ENCODE results near the gene PTGDR. TPM values are rescaled to one million over a fixed set of nuclear protein-coding genes. Genes with fewer than 3 reads are reported as not detected.

Gene PTGDR
- total RNA-seq, 1 experiment from 2014 or later = not detected

DNA sequence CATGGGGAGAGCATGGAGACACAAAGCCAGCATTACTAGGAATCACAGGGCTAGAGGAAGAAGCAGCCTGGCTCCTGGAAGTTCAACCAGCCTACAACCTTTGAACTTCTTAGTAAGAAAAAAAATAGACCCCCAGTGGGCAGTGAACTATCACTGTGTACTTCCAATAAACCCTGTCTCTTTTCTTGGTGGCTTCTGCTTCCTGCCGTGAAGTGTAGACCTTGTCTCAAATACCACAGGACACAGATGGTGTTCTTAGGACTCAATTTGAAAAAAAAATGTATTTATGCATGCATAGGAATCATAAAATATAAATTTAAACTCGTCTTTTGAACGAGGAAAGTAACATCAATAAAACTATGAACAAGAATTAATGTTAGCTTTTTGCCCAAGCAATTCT is 43.0 kb downstream of the PTGDR start:
- Histone ChIP-seq H3F3A (ENCODE audit: low read length, unreplicated experiment) (no peaks in the 10 kb centered on the region), H3K4me1 (ENCODE audit: insufficient read depth, low read length) (peaks cover 10% of the 10 kb centered on the region), H2AFZ (ENCODE audit: low read length) (no peak overlapping the region), H3K27me3 (ENCODE audit: low read length) (no peaks in the 10 kb centered on the region), H3K9me2 (replicated peaks; ENCODE audit: low read length) (no peaks in the 10 kb centered on the region), H3K36me3 (ENCODE audit: low read depth, low read length) (no peaks in the 10 kb centered on the region), H3K4me2 (ENCODE audit: low read length) (no peak overlapping the region), H3K79me2 (ENCODE audit: low read length) (no peaks in the 10 kb centered on the region), H3K4me3 (ENCODE audit: low read length) (no peak overlapping the region), H3K9me3 (ENCODE audit: low read length) (no peaks in the 10 kb centered on the region), H3K27ac (ENCODE audit: low read length) (no peak overlapping the region), H3K9ac (ENCODE audit: low read length) (no peak overlapping the region), H4K20me1 (ENCODE audit: low read length) (no peaks in the 10 kb centered on the region)
- intact Hi-C loops (cut with micrococcal nuclease) = no loop called here
- ChIA-PET CTCF (no interaction called here), POLR2A (ENCODE audit: unreplicated experiment) (no interaction called here)
- no TSS peak for BruUV-seq (replicated peaks)
- TF ChIP-seq, protein P1, sequence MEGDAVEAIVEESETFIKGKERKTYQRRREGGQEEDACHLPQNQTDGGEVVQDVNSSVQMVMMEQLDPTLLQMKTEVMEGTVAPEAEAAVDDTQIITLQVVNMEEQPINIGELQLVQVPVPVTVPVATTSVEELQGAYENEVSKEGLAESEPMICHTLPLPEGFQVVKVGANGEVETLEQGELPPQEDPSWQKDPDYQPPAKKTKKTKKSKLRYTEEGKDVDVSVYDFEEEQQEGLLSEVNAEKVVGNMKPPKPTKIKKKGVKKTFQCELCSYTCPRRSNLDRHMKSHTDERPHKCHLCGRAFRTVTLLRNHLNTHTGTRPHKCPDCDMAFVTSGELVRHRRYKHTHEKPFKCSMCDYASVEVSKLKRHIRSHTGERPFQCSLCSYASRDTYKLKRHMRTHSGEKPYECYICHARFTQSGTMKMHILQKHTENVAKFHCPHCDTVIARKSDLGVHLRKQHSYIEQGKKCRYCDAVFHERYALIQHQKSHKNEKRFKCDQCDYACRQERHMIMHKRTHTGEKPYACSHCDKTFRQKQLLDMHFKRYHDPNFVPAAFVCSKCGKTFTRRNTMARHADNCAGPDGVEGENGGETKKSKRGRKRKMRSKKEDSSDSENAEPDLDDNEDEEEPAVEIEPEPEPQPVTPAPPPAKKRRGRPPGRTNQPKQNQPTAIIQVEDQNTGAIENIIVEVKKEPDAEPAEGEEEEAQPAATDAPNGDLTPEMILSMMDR (conservative IDR thresholded peaks at IDR 0.05; ENCODE audit: low read depth, low read length) = no peak
- TF ChIP-seq EZH2phosphoT487 (IDR thresholded peaks at IDR 0.05; ENCODE audit: borderline replicate concordance, low read length) (no peak), EZH2 (IDR thresholded peaks at IDR 0.05; ENCODE audit: low read length, unreplicated experiment) (no peak)
- ATAC-seq (no peak), DNase-seq (no peak)

DNA sequence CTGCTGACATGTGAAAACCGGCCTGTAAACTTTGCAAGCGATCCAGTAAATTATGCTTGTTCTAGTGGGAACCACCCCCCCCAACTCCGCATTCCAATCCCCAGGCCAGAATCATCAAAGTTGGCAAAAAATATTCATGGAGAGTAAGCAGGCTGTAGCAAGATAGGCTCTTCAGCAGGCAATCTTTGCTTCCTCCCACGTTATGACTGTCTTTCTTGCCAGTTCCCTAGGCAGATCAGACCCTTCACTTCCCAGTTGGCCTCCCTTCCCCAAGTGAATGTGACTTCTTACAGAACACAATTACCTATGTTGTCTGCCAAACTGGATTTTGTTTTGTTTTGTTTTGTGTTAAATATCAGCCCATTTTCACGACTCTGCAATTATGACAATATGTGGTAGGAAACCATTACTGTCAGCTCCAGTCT is 45.4 kb downstream of the PTGDR start:
- peak overlapping the region; percentile 90; the same call in 1 of the 2 replicates for H3K4me2 ChIP-seq (ENCODE audit: low read length)
- TF ChIP-seq, protein P1 (conservative IDR thresholded peaks at IDR 0.05; ENCODE audit: low read depth, low read length) = no peak
- no peak for TF ChIP-seq EZH2phosphoT487 (IDR thresholded peaks at IDR 0.05; ENCODE audit: borderline replicate concordance, low read length)
- no peak for TF ChIP-seq EZH2 (IDR thresholded peaks at IDR 0.05; ENCODE audit: low read length, unreplicated experiment)
- H2AFZ ChIP-seq (ENCODE audit: low read length) = no peak overlapping the region
- intact Hi-C loops (cut with micrococcal nuclease) = no loop called here
- no peaks in the 10 kb centered on the region for H3K36me3 ChIP-seq (ENCODE audit: low read depth, low read length)
- DNase-seq (no peak), ATAC-seq (no peak)
- peaks cover 10% of the 10 kb centered on the region for H3K4me1 ChIP-seq (ENCODE audit: insufficient read depth, low read length)
- no peak overlapping the region for H3K4me3 ChIP-seq (ENCODE audit: low read length)
- no peaks in the 10 kb centered on the region for H3F3A ChIP-seq (ENCODE audit: low read length, unreplicated experiment)
- H3K9me3 ChIP-seq (ENCODE audit: low read length) = no peaks in the 10 kb centered on the region
- H3K9ac ChIP-seq (ENCODE audit: low read length) = no peak overlapping the region
- no peaks in the 10 kb centered on the region for H3K27me3 ChIP-seq (ENCODE audit: low read length)
- no peaks in the 10 kb centered on the region for H3K9me2 ChIP-seq (replicated peaks; ENCODE audit: low read length)
- BruUV-seq (replicated peaks) = no TSS peak
- H3K27ac ChIP-seq (ENCODE audit: low read length) = no peak overlapping the region
- no peaks in the 10 kb centered on the region for H4K20me1 ChIP-seq (ENCODE audit: low read length)
- ChIA-PET CTCF (no interaction called here), POLR2A (ENCODE audit: unreplicated experiment) (no interaction called here)
- H3K79me2 ChIP-seq (ENCODE audit: low read length) = no peaks in the 10 kb centered on the region

DNA sequence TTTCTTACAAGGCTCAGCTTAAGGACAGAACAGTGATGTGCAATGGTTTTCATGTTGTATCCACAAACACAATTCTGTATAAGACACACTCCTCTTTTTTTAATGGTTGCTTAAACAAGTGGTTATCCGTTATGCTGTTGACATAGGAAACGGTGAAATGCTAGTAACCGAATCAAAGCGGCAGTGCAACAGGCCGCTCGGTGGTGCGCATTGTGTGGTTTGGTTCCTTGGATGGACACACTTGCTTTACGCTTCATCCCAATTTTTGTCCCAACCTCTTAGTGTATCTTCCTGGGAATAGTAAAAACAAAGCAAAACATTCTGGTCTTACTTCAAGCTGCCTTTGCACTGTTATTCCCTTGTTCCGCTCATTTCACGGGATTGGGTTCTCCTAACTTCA is 46.0 kb downstream of the PTGDR start:
- peak overlapping the region; percentile 90 for H3K4me2 ChIP-seq (ENCODE audit: low read length)
- H3K4me1 ChIP-seq (ENCODE audit: insufficient read depth, low read length) = peaks cover 10% of the 10 kb centered on the region
- H2AFZ ChIP-seq (ENCODE audit: low read length) = peak overlapping the region; percentile 90
- peak overlapping the region; percentile 57 for H3K9ac ChIP-seq (ENCODE audit: low read length)
- H3K27ac ChIP-seq (ENCODE audit: low read length) = no peak overlapping the region
- TSS peak; percentile 78 for BruUV-seq (replicated peaks)
- no peaks in the 10 kb centered on the region for H3K79me2 ChIP-seq (ENCODE audit: low read length)
- no peaks in the 10 kb centered on the region for H3F3A ChIP-seq (ENCODE audit: low read length, unreplicated experiment)
- ChIA-PET CTCF (no interaction called here), POLR2A (ENCODE audit: unreplicated experiment) (interaction anchor here (0.5 to 0.6 kb wide), 2 partner anchors 21 to 780 kb away, joined by 3 to 11 read pairs; no protein-coding TSS in a partner anchor)
- no peaks in the 10 kb centered on the region for H3K27me3 ChIP-seq (ENCODE audit: low read length)
- H3K36me3 ChIP-seq (ENCODE audit: low read depth, low read length) = no peaks in the 10 kb centered on the region
- DNase-seq (no peak), ATAC-seq (no peak)
- no peaks in the 10 kb centered on the region for H3K9me2 ChIP-seq (replicated peaks; ENCODE audit: low read length)
- peak overlapping the region; percentile 71 for H3K4me3 ChIP-seq (ENCODE audit: low read length)
- TF ChIP-seq EZH2 (IDR thresholded peaks at IDR 0.05; ENCODE audit: low read length, unreplicated experiment) = no peak
- no peak for TF ChIP-seq EZH2phosphoT487 (IDR thresholded peaks at IDR 0.05; ENCODE audit: borderline replicate concordance, low read length)
- TF ChIP-seq, protein P1 (conservative IDR thresholded peaks at IDR 0.05; ENCODE audit: low read depth, low read length) = no peak
- no peaks in the 10 kb centered on the region for H3K9me3 ChIP-seq (ENCODE audit: low read length)
- intact Hi-C loops (cut with micrococcal nuclease) = no loop called here
- no peaks in the 10 kb centered on the region for H4K20me1 ChIP-seq (ENCODE audit: low read length)
